Measurements from ENCODE around the gene KIR2DL1.
"Not testable (repeated sequence)": the region's sequence is repeated elsewhere in the genome, so short reads cannot be mapped to it uniquely, and the experiment has no call there.

The KIR2DL1 gene

GRCh38 chr19:54769646-54770045 lies at the start of gene KIR2DL1:
KIR2DL1 (plus strand) TSS chr19:54769793; CDS start chr19:54769851, 58 bp downstream.
- DNase-seq = not testable (repeated sequence)

DNA sequence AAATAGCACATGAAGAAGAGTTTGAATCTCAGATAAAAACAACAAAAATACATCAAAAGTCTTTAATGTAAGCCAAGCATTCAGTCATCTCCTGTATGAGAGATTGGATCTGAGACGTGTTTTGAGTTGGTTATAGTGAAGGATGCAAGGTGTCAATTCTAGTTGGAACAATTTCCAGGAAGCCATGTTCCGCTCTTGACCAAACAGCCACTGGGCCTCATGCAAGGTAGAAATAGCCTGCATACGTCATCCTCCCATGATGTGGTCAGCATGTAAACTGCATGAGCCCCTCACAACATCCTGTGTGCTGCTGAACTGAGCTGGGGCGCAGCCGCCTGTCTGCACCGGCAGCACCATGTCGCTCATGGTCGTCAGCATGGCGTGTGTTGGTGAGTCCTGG lies 45.5 kb upstream of the KIR2DL1 start, which contains the start of gene KIR3DL3:
KIR3DL3 (plus strand) TSS at position 301 of the 400 bp plus-strand sequence; CDS start at position 356, 55 bp downstream.
- DNase-seq = no peak

DNA sequence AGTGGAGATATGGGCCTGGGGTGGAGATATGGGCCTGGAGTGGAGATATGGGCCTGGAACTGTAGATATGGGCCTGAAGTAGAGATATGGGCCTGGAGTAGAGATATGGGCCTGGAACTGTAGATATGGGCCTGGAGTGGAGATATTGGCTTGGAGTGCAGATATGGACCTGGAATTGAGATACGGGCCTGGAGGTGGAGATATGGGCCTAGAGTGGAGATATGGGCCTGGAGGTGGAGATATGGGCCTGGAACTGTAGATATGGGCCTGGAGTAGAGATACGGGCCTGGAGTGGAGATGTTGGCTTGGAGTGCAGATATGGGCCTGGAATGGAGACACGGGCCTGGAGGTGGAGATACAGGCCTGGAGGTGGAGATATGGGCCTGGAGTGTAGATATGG lies 44.9 kb upstream of the KIR2DL1 start:
- DNase-seq = no peak

GRCh38 chr19:54725321-54725720 lies 44.3 kb upstream of the KIR2DL1 start:
- DNase-seq = no peak

DNA sequence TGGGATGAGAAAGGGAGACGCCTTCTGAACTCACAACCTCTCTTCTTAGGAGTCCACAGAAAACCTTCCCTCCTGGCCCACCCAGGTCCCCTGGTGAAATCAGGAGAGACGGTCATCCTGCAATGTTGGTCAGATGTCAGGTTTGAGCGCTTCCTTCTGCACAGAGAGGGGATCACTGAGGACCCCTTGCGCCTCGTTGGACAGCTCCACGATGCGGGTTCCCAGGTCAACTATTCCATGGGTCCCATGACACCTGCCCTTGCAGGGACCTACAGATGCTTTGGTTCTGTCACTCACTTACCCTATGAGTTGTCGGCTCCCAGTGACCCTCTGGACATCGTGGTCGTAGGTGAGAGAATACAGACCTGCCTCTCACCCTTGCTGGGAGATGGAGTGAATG lies 42.0 kb upstream of the KIR2DL1 start:
- DNase-seq = no peak

- DNase-seq = no peak
Measured at GRCh38 chr19:54728167-54728566, 41.4 kb upstream of the KIR2DL1 start.

DNA sequence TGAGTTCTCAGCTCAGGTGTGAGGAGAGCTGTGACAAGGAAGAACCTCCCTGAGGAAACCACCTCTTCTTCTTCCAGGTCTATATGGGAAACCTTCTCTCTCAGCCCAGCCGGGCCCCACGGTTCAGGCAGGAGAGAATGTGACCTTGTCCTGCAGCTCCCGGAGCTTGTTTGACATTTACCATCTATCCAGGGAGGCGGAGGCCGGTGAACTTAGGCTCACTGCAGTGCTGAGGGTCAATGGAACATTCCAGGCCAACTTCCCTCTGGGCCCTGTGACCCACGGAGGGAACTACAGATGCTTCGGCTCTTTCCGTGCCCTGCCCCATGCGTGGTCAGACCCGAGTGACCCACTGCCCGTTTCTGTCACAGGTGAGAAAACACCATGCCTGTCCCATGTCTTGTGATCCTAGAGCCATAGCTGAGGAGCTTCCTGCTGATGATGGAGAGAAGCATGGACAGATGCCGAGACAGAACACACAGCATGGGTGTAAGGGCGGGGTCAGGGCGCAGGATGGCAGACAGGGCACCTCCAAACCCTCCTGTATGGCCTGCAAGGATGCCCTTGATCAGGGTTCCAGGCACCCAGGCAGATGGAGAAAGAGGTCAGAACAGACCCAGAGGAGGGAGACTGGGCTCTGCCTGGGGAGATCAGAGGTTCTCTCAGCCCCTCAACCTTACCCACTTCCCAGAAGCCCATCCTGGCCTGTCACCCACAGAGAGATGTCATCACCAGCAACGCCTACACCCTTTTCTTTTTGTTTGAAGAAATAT lies 40.0 kb upstream of the KIR2DL1 start:
- no peak for DNase-seq

DNA sequence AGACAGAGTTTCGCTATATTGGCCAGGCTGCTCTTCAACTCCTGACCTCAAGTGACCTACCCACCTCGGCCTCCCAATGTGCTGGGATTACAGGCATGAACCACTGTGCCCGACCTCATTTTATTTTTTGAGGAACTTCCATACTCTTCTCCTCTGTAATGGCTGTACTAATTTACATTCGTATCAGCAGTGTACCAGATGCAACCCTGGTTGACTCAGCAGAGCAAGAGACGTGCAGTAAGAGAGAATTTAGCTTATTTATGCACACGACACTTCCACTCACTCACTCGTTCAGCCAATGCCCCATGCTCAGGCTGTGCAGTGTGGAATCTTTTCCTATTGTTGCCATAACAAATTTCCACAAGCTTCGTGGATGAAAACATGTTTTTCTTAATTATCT lies 38.4 kb upstream of the KIR2DL1 start:
- no peak for DNase-seq

DNA sequence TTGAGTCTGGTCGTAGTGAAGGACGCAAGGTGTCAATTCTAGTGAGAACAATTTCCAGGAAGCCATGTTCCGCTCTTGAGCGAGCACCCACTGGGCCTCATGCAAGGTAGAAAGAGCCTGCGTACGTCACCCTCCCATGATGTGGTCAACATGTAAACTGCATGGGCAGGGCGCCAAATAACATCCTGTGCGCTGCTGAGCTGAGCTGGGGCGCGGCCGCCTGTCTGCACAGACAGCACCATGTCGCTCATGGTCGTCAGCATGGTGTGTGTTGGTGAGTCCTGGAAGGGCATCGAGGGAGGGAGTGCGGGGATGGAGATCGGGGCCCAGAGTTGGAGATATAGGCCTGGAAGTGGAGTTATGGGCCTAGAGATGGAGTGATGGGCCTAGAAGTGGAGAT lies 31.3 kb upstream of the KIR2DL1 start, which contains the start of gene KIR2DL3:
KIR2DL3 (plus strand) TSS at position 208 of the 400 bp plus-strand sequence; CDS start at position 241, 33 bp downstream.
- not testable (repeated sequence) for DNase-seq

GRCh38 chr19:54738715-54739114 lies 30.9 kb upstream of the KIR2DL1 start:
- no peak for DNase-seq

GRCh38 chr19:54739587-54740497 lies 29.8 kb upstream of the KIR2DL1 start:
- DNase-seq = no peak

- DNase-seq = not testable (repeated sequence)
Measured at GRCh38 chr19:54741950-54742349, 27.6 kb upstream of the KIR2DL1 start.

GRCh38 chr19:54744080-54744479 lies 25.5 kb upstream of the KIR2DL1 start:
- DNase-seq = not testable (repeated sequence)

- DNase-seq = not testable (repeated sequence)
Measured at GRCh38 chr19:54747614-54748322, 21.8 kb upstream of the KIR2DL1 start.

GRCh38 chr19:54750276-54750675 lies 19.3 kb upstream of the KIR2DL1 start:
- DNase-seq = not testable (repeated sequence)

GRCh38 chr19:54756204-54757110 lies 13.1 kb upstream of the KIR2DL1 start:
- DNase-seq = not testable (repeated sequence)

DNA sequence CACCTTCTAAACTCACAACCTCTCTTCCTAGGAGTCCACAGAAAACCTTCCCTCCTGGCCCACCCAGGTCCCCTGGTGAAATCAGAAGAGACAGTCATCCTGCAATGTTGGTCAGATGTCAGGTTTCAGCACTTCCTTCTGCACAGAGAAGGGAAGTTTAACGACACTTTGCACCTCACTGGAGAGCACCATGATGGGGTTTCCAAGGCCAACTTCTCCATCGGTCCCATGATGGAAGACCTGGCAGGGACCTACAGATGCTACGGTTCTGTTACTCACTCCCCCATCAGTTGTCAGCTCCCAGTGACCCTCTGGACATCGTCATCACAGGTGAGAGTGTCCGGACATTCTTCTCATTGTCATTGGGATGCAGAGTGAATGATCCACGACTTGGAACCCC lies 11.0 kb upstream of the KIR2DL1 start:
- not testable (repeated sequence) for DNase-seq

DNA sequence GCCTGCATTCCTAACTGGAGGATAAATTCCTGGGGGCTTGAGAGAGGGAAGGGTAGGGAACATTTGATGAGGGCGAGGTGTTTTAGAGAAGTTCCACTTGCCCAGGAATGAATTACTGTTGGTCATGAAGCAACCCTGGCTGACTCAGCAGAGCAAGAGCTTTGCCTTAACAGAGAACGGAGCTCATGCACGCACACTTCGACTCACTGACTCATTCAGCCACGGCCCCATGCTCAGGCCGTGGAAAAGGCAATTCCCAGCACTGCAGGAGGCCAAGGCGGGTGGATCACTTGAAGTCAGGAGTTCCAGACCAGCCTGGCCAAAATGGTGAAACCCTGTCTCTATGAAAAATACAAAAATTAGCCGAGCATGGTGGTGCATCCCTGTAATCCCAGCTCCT lies 5.4 kb upstream of the KIR2DL1 start:
- DNase-seq = not testable (repeated sequence)

GRCh38 chr19:54766464-54766863 lies 3.1 kb upstream of the KIR2DL1 start:
- DNase-seq = not testable (repeated sequence)

DNA sequence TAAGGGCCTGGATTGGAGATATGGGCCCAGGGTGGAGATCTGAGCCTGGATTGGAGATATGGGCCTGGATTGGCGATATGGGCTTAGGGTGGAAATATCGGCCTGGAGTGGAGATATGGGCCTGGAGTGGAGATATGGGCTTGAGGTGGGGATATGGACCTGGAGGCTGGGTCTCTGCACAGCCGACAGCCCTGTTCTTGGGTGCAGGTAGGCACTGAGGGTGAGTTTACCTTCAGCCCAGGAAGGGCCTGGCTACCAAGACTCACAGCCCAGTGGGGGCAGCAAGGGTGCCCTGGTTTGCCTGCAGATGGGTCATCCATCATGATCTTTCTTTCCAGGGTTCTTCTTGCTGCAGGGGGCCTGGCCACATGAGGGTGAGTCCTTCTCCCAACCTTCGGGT lies 918 bp downstream of the KIR2DL1 start:
- not testable (repeated sequence) for DNase-seq
